GM12891 (cell line): ENCODE measurements around the gene KCNG2.
"Not testable (repeated sequence)": the region's sequence is repeated elsewhere in the genome, so short reads cannot be mapped to it uniquely, and the experiment has no call there.

ENCODE experiments used
- DNase-seq: peaks from one replicate; pipeline ENCODE4 v3.0.0; 2011; ENCODE audit warnings: low spot score; ENCODE audit not compliant: insufficient read length
- FAIRE-seq: peaks from 2 replicates; lab custom pipeline; 2011; peaks lifted over from hg19 to GRCh38; lab: Jason Lieb, UNC
- PAX5 ChIP-seq: IDR thresholded peaks from 2 replicates; pipeline ENCODE4 v1.6.1; 2011; ENCODE audit warnings: low read length, moderate library complexity, mild to moderate bottlenecking; ENCODE audit not compliant: insufficient read depth, severe bottlenecking
- POLR2A ChIP-seq: IDR thresholded peaks from 2 replicates; pipeline ENCODE4 v1.6.1; 2011; ENCODE audit warnings: low read depth, low read length, control low read depth
- POLR2AphosphoS5 ChIP-seq: IDR thresholded peaks from 2 replicates; pipeline ENCODE4 v1.6.1; 2011; ENCODE audit warnings: low read depth, low read length, control low read depth
- POU2F2 ChIP-seq: IDR thresholded peaks from 2 replicates; pipeline ENCODE4 v1.6.1; 2011; ENCODE audit warnings: low read depth, mild to moderate bottlenecking, control low read depth, low read length, moderate library complexity
- SPI1 ChIP-seq: IDR thresholded peaks from 2 replicates; pipeline ENCODE4 v1.6.1; 2011; ENCODE audit warnings: low read depth, low read length, control low read depth
- TAF1 ChIP-seq: IDR thresholded peaks from 2 replicates; pipeline ENCODE4 v1.6.1; 2011; ENCODE audit warnings: low read depth, low read length, control low read depth

The KCNG2 gene

GRCh38 chr18:79864006-79864725, 66.4 kb downstream of the KCNG2 start:
- FAIRE-seq, result no peak
- no peak for DNase-seq
- TF ChIP-seq POU2F2 (no peak), TAF1 (no peak), POLR2AphosphoS5 (no peak), POLR2A (no peak), PAX5 (no peak)

GRCh38 chr18:79864955-79865354, 67.2 kb downstream of the KCNG2 start:
- not testable (repeated sequence) for FAIRE-seq, DNase-seq

GRCh38 chr18:79865951-79866350, 68.2 kb downstream of the KCNG2 start:
- not testable (repeated sequence) for DNase-seq, FAIRE-seq

- FAIRE-seq, result no peak
- TF ChIP-seq POLR2AphosphoS5 (no peak), PAX5 (no peak), POU2F2 (no peak), SPI1 (no peak), TAF1 (no peak), POLR2A (no peak)
- no peak for DNase-seq
Observed at GRCh38 chr18:79866889-79867574, 69.3 kb downstream of the KCNG2 start.

- FAIRE-seq (no peak), DNase-seq (no peak)
- no peak for TF ChIP-seq POU2F2
- no peak for TF ChIP-seq POLR2AphosphoS5
- no peak for TF ChIP-seq PAX5
- no peak for TF ChIP-seq SPI1
- TF ChIP-seq POLR2A, result no peak
- TF ChIP-seq TAF1, result no peak
Observed at GRCh38 chr18:79867666-79868065, 69.9 kb downstream of the KCNG2 start.

GRCh38 chr18:79868168-79868784, 70.5 kb downstream of the KCNG2 start:
- DNase-seq, result no peak
- no peak for TF ChIP-seq POLR2AphosphoS5
- no peak for FAIRE-seq

GRCh38 chr18:79868811-79869541, 71.2 kb downstream of the KCNG2 start:
- no peak for FAIRE-seq
- no peak for DNase-seq
- TF ChIP-seq POU2F2, result no peak

GRCh38 chr18:79869591-79870300, 72.0 kb downstream of the KCNG2 start:
- no peak for FAIRE-seq
- TF ChIP-seq SPI1 (no peak), POLR2A (no peak), PAX5 (no peak), POLR2AphosphoS5 (no peak), POU2F2 (no peak), TAF1 (no peak)
- no peak for DNase-seq

- no peak for FAIRE-seq
- TF ChIP-seq PAX5, result no peak
- no peak for TF ChIP-seq SPI1
- no peak for TF ChIP-seq TAF1
- no peak for TF ChIP-seq POLR2A
- TF ChIP-seq POU2F2, result no peak
- no peak for TF ChIP-seq POLR2AphosphoS5
- no peak for DNase-seq
Observed at GRCh38 chr18:79870301-79871025, 72.7 kb downstream of the KCNG2 start.
